HepG2 (cell line): Measurements from ENCODE around the gene EPS8. TPM values are rescaled to one million over a fixed set of nuclear protein-coding genes. Genes with fewer than 3 reads are reported as not detected.

Source experiments
- CHCHD3 ChIP-seq: sonication (generic); formaldehyde crosslinking; IDR thresholded peaks from 2 replicates; pipeline ENCODE4 v1.8.0; 2022; ENCODE audit warnings: mild to moderate bottlenecking, missing genetic modification reagents, moderate library complexity
- DNMT1 ChIP-seq: sonication (generic); formaldehyde crosslinking; IDR thresholded peaks from 2 replicates; pipeline ENCODE4 v1.5.1; 2020; ENCODE audit warnings: mild to moderate bottlenecking, missing genetic modification reagents
- DPF2 ChIP-seq: sonication (generic); formaldehyde crosslinking; IDR thresholded peaks from 2 replicates; pipeline ENCODE4 v1.4.0; 2020; ENCODE audit warnings: mild to moderate bottlenecking, low read depth, missing genetic modification reagents, borderline replicate concordance
- EHMT2 ChIP-seq: fragments of 200-600 bp; sonication (generic); IDR thresholded peaks from 2 replicates; pipeline ENCODE4 v1.7.0; 2017; ENCODE audit warnings: antibody characterized with exemption, low read depth, low read length, borderline replicate concordance
- GPBP1L1 ChIP-seq: sonication (generic); formaldehyde crosslinking; IDR thresholded peaks from 2 replicates; pipeline ENCODE4 v1.5.0; 2020; ENCODE audit warnings: mild to moderate bottlenecking, missing genetic modification reagents
- KDM2A ChIP-seq: sonication (generic); formaldehyde crosslinking; IDR thresholded peaks from 2 replicates; pipeline ENCODE4 v1.4.0; 2020; ENCODE audit warnings: low read depth, missing genetic modification reagents, borderline replicate concordance
- KDM5A ChIP-seq: fragments of 200-600 bp; sonication (generic); IDR thresholded peaks from 2 replicates; pipeline ENCODE4 v1.7.0; 2018; ENCODE audit warnings: antibody characterized with exemption, mild to moderate bottlenecking, low read length, borderline replicate concordance
- NCOA1 ChIP-seq: sonication (generic); formaldehyde crosslinking; IDR thresholded peaks from 2 replicates; pipeline ENCODE4 v1.9.0; 2021; ENCODE audit warnings: missing genetic modification reagents
- SKIL ChIP-seq: sonication (generic); formaldehyde crosslinking; IDR thresholded peaks from 2 replicates; pipeline ENCODE4 v1.8.0; 2022; ENCODE audit warnings: missing genetic modification reagents, mild to moderate bottlenecking, moderate library complexity, borderline replicate concordance
- SNRNP70 ChIP-seq: fragments of 200-400 bp; formaldehyde crosslinking; IDR thresholded peaks from 2 replicates; pipeline ENCODE4 v1.6.1; 2017; ENCODE audit warnings: mild to moderate bottlenecking, low read depth, low read length, moderate library complexity
- SOX5 ChIP-seq: IDR thresholded peaks from 2 replicates; pipeline ENCODE4 v1.6.1; 2016; ENCODE audit warnings: borderline replicate concordance
- TARDBP ChIP-seq: sonication (generic); formaldehyde crosslinking; IDR thresholded peaks from 2 replicates; pipeline ENCODE4 v1.8.0; 2022; ENCODE audit warnings: mild to moderate bottlenecking, missing genetic modification reagents
- USF2 ChIP-seq, 2 experiments: sonication (generic) in 1 of 2; formaldehyde crosslinking in 1 of 2; IDR thresholded peaks; 2 replicates each; pipeline versions ENCODE4 v1.5.1 to v1.6.1; 2011 to 2020; ENCODE audit warnings: borderline replicate concordance in 1 of 2, low read depth in 1 of 2, low read length in 1 of 2, mild to moderate bottlenecking in 1 of 2, missing genetic modification reagents in 1 of 2, moderate library complexity in 1 of 2
- ZNF230 ChIP-seq: sonication (generic); formaldehyde crosslinking; IDR thresholded peaks from 2 replicates; pipeline ENCODE4 v1.4.0; 2020; ENCODE audit warnings: mild to moderate bottlenecking, missing genetic modification reagents
- ZNF331 ChIP-seq: sonication (generic); formaldehyde crosslinking; IDR thresholded peaks from 2 replicates; pipeline ENCODE4 v1.4.0; 2020; ENCODE audit warnings: missing genetic modification reagents
- ZNF512B ChIP-seq: sonication (generic); formaldehyde crosslinking; IDR thresholded peaks from 2 replicates; pipeline ENCODE4 v1.5.1; 2020; ENCODE audit warnings: missing genetic modification reagents, mild to moderate bottlenecking, borderline replicate concordance
- ZNF564 ChIP-seq: sonication (generic); formaldehyde crosslinking; IDR thresholded peaks from 2 replicates; pipeline ENCODE4 v1.8.1; 2023; ENCODE audit warnings: mild to moderate bottlenecking, missing genetic modification reagents
- ZNF740 ChIP-seq: sonication (generic); formaldehyde crosslinking; IDR thresholded peaks from 2 replicates; pipeline ENCODE4 v1.4.0; 2020; ENCODE audit warnings: missing genetic modification reagents
- ZNF841 ChIP-seq: sonication (generic); formaldehyde crosslinking; IDR thresholded peaks from 2 replicates; pipeline ENCODE4 v1.8.1; 2023; ENCODE audit warnings: missing genetic modification reagents, borderline replicate concordance
- ZNF878 ChIP-seq: sonication (generic); formaldehyde crosslinking; IDR thresholded peaks from 2 replicates; pipeline ENCODE4 v1.8.1; 2023; ENCODE audit warnings: mild to moderate bottlenecking, missing genetic modification reagents, moderate library complexity
- polyA plus RNA-seq, 8 experiments: library from polyadenylated mRNA; depleted of rRNA in 3 of 8; stranded (reverse) in 7 of 8; unstranded in 1 of 8; fragments of >200 nt; fragmentation: Illumina TruSeq in 4 of 8; extraction: Trizol in 4 of 8; gene quantifications; 2 replicates each; pipeline versions ENCODE4 v1.2.1 to v1.2.3, GENCODE V29; 2011 to 2016; ENCODE audit warnings: low read depth in 4 of 8, missing spikeins in 1 of 8, mixed read lengths in 1 of 8; ENCODE audit not compliant: insufficient read depth in 1 of 8
- total RNA-seq, 5 experiments: library from RNA; depleted of rRNA; stranded (reverse); fragments of >200 nt; fragmentation: Illumina TruSeq; extraction: Trizol; gene quantifications; 2 replicates each; pipeline ENCODE4 v1.2.3, GENCODE V29; 2016; ENCODE audit warnings: low read depth in 1 of 5

Gene EPS8
- total and polyA plus RNA-seq, 2 of the 13 experiments (the other 11 are each of a cell fraction or from before 2014, with no cell fraction given): 37.1 to 43.4 TPM

GRCh38 chr12:15629108-15629507 is 160.1 kb downstream of the EPS8 start (continued):
- TF ChIP-seq KDM2A (no peak), SOX5 (CRISPR knock-in tag) (peak; percentile 69; the same call in 1 of the 2 replicates), ZNF564 (CRISPR knock-in tag) (no peak), NCOA1 (CRISPR knock-in tag) (no peak), DNMT1 (CRISPR knock-in tag) (no peak), ZNF230 (CRISPR knock-in tag) (no peak), ZNF740 (CRISPR knock-in tag) (no peak), ZNF331 (CRISPR knock-in tag) (peak; percentile 71; the same call in 1 of the 2 replicates), DPF2 (CRISPR knock-in tag) (0 out of 2 replicates have a peak, but pooled peaks have one; percentile 53), ZNF878 (no peak), ZNF841 (CRISPR knock-in tag) (no peak), EHMT2 (peak; percentile 92; the same call in 1 of the 2 replicates), SKIL (no peak), KDM5A (peak; percentile 30; the same call in 1 of the 2 replicates), ZNF512B (CRISPR knock-in tag) (no peak), CHCHD3 (CRISPR knock-in tag) (no peak), SNRNP70 (no peak), TARDBP (CRISPR knock-in tag) (peak; percentile 39; the same call in 1 of the 2 replicates), USF2 (IDR thresholded peaks at IDR 0.05; ENCODE audit: low read depth, low read length) (no peak), USF2 (CRISPR knock-in tag; IDR thresholded peaks at IDR 0.05; ENCODE audit: borderline replicate concordance) (no peak), GPBP1L1 (no peak)
